ENCODE data around the gene LONP2.
"Not testable (repeated sequence)": the region's sequence is repeated elsewhere in the genome, so short reads cannot be mapped to it uniquely, and the experiment has no call there.

The LONP2 gene

DNA sequence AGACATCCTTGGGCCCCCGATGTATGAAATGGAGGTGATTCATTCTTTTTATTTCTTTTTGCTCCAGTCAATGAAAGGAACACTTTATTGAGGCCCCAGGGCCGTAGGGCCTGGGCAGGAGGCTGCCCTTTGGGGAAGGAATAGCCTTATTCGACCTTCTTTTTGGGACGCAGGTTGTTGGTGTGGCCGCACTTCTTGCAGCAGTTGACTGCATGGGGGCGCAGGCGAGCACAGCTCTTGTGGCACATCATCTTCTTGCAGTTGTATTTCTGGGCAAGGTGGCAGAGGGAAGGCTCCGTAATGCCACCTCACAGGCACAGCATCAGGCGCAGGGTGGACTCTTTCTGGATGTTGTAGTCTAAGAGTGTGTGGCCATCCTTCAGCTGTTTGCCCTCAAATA is 90.2 kb downstream of the LONP2 start:
- DNase-seq (ENCODE audit: low read depth in 1 of 2, low spot score in 1 of 2): no peak

DNA sequence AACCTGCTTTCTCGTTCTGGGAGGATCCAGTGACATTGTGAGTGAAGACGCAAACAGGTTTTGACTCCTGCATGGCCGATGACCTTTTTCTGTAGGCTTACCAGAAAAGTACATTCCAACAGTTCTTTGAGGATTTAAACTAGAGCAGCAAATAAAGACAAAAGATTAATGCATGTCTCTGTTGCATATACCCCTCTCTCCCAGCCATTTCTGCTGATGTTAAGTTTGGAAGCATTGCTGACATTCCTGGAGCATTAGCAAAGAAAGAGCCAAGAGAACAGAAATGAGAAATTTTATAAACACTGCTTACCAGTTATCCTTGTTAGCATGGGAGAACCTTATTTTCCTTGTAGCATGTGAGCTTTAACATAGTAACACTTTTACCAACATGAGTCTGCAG is 91.9 kb downstream of the LONP2 start:
- no peak for DNase-seq (ENCODE audit: low read depth in 1 of 2, low spot score in 1 of 2)

DNA sequence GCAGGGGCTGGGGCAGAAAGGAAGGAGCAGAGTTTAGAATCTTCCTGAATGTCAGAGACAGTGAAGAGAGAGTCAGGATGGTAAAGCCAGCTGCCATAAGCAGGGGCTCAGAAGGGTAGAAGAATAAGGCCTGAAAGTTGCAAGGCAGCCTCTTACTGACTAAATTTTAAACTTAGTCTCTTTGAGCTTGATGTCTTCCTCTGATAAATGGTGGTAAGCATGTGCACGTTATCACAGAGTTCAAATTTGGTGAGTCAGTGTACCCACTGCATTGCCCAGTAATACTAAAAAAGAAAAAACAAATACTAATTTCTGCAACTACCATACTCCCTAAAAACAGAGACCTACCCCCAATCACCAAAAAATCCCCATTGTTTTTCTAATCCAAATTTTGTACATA is 96.0 kb downstream of the LONP2 start:
- no peak for DNase-seq (ENCODE audit: low read depth in 1 of 2, low spot score in 1 of 2)

DNA sequence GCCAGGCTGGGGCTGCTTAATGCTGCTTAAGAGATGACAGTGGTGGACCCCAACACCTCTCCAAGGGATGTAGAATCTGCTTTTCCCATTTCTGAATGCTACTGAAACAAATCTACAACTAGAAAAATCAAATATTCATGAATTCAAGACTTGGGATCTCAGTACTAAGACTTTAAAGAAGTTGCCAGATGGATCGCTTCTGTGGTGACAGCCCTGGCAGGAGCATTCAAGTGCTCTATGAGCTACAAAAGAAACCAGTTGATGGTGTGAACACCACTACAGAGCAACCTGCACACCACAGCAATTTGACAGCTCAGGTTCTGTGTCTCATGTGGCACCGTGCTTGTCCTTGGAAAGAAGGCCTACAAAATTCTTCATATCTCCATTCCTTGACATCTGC is 98.5 kb downstream of the LONP2 start:
- no peak for DNase-seq (ENCODE audit: low read depth in 1 of 2, low spot score in 1 of 2)

DNA sequence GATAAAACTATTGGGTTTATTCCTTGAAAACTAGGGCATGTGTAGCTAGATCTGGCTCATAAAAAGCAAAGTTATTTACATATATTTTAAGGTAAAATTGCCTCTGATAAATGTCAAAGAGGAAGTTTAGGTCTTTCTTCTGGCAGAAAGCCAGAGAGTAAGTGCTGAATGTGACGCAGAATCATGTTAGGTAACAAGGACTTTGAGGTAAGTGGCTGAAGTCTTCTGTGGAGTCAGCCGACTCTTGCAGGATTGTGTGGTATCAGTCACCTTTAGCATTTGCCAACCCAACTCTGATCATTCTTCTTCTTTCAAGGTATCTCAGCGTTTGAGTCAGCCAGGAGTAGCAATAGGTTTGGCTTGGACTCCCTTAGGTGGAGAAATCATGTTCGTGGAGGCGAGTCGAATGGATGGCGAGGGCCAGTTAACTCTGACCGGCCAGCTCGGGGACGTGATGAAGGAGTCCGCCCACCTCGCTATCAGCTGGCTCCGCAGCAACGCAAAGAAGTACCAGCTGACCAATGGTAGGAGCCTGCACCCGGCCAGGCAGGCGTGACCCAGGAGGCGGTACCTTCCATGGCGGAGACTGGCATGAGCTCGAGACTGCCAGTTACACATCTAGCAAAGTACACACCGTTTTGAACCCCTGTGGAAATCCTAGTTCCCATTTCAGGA is 103.2 kb downstream of the LONP2 start:
- no peak for DNase-seq (ENCODE audit: low read depth in 1 of 2, low spot score in 1 of 2)

DNA sequence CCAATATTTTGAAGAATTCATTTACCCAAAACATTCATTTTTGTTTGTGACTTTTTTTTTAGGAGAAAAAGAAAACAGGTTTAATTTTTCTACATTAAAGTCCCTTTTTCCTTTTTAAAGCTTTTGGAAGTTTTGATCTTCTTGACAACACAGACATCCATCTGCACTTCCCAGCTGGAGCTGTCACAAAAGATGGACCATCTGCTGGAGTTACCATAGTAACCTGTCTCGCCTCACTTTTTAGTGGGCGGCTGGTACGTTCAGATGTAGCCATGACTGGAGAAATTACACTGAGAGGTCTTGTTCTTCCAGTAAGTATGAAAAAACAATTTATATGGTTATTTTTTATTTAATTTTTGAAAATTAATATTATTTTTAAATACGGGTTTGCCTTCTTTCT is 103.9 kb downstream of the LONP2 start:
- no peak for DNase-seq (ENCODE audit: low read depth in 1 of 2, low spot score in 1 of 2)

DNA sequence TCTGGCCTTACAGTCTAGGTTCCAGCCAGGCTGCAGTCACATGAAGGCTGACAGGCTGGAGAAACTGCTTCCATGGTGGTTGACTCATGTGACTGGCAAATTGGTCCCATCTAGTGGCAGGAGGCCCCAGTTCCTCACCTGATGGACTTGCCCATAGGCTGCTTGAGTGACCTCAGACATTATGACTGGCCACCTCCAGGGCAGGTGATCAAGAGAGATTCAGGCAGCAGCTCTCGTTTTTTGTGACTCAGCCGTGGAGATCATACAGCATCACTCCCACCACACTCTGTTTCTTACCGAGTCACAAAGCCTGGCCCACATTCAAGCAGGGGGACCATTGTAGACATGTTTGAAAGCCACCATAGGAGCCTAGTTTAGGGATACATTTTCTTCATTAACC is 106.6 kb downstream of the LONP2 start:
- DNase-seq (ENCODE audit: low read depth in 1 of 2, low spot score in 1 of 2): no peak

DNA sequence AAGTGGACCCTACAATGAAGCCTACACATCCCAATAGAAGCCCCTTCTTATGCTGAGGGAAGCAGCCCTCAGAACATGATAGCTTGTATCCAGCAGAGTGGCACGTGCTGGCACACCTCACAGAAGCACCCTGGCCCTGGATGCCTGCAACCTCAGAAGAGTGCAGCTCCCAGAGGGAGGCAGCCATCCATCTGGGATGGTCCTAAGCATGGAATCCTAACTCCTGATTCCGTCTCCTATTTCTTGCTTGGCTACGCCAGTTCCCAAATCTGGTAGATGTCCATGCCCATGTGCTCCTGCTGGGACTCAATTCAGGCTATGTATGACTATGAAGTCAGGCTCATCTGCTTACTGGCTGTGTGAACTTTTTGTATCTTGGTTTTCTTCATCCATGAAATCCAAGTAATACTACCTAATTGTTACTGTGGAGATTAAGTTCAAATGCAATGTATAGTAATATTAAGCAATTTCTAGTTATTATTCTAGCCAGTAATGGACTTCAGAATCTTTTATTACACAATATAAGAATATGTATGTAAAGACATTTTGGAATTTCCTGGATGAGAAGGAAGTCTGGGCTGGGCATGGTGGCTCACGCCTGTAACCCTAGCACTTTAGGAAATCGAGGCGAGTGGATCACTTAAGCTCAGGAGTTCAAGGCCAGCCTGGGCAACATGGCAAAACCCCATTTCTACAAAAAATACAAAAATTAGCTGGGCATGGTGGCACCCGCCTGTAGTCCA is 108.7 kb downstream of the LONP2 start:
- DNase-seq (ENCODE audit: low read depth in 1 of 2, low spot score in 1 of 2): no peak

DNA sequence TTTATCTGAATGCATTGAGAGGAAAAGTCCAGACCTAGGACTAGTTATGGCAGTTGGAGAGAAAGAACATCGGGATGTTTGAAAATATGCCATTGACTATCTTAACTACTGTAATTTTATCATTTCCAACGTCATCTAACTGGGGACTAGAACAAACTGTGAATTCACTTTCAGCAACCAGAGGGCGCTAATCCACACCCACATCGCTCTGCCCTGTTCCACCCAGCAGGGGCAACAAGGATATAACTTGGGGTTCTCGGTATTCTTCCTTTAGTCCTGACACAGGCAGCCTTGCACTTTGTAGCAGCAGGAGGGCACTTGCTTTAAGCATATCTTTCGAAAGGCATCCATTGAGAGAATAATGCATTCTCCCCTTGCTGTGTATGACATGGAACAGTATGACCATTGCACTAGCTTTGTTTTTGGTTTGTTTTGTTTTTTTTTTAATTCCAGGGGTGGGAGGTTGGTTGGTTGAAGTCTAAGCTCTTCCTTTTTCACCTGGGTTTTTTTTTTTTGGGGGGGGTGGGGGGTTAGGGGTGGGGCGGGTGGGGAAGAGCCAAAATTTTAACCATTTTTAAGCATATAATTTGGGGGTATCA is 109.6 kb downstream of the LONP2 start:
- peak; percentile 22 to 25 for DNase-seq (ENCODE audit: low read depth in 1 of 2, low spot score in 1 of 2)

DNA sequence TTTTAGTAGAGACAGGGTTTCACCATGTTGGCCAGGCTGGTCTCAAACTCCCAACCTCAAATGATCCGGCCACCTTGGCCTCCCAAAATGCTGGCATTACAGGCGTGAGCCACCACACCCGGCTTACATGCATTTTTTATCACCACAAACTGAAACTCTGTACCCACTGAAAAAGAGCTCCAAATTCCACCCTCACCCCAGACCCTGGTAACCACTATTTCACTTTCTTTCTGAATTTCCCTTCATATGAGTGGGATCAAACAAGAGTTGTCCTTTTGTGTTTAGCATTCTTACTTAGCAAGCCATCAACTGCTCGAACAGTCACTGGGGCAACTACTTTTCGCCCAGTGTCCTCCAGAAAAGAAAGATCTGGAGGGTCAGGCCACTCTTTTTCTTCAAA is 110.3 kb downstream of the LONP2 start:
- not testable (repeated sequence) for DNase-seq (ENCODE audit: low read depth in 1 of 2, low spot score in 1 of 2)

DNA sequence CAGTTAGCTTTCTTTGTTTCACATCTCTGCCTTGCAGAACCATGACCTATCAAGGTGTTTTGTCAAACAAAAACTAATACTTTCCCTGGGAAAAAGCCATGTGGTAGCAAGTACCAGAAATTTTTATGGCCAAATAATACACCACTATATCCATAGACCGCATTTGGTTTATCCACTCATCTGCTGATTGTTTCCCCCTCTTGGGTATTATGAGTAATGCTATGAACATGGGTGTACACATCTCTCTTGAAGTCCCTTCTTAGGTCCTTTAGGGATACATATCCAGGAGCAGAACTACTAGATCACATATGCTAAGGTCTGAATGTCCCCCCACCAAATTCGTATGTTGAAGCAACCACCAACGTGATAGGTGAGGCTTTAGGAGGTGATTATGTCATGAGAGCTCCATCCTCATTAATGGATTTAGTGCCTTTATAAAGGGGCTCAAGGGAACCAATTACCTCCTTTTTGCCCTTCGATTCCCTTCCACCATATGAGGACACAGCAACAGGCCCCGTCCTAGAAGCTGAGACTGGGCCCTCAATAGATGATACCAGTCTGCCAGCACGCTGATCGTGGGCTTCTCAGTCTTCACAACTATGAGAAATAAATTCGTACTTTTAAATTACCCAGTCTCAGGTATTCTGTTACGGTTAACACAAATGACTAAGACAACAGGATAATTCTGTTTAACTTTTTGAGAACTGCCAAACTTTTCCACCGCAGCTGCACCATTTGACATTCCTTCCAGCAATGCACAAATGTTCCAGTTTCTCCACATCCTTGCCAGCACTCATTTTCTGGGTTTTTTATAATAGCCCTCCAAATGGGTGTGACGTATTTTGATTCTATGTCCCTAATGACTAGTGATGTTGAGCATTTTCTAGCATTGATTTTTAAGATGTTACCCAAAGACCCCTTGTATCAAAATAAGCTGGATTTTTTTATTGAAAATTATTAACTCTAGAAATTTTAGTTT is 111.1 kb downstream of the LONP2 start:
- DNase-seq (ENCODE audit: low read depth in 1 of 2, low spot score in 1 of 2): no peak

DNA sequence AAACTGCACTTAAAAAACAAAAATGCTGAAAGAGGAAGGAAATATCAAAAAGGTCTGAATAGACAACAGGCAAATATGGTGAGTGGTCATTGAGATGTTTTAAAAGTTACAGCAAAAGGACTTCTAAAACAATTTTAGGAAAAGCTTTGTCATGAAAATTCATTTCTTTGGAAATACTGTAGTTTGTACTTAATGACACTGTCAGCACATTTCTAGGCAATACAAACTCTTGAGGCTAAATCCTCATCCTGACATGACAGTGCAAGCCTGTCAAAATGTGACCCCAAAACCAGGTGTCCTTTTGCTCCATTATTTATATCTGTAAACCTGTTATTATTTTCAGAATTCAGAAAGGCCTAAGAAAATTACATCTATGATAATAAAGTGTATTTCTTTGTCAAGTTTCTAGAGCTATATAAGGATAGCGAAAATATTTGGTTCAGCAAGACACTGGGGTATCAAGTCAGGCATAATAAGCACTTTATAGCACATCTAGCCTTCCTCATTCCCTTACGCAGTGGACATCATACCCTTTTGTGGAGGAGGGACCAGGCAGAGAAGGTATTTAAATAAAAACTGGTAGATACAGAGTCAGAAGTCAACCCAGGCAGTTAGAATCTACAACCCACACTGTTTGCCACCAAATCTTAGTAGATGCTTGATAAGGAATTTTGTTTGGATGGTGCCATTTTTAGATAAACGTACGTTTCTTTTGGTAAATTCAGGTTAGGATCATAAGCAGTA is 112.7 kb downstream of the LONP2 start:
- DNase-seq (ENCODE audit: low read depth in 1 of 2, low spot score in 1 of 2): no peak

DNA sequence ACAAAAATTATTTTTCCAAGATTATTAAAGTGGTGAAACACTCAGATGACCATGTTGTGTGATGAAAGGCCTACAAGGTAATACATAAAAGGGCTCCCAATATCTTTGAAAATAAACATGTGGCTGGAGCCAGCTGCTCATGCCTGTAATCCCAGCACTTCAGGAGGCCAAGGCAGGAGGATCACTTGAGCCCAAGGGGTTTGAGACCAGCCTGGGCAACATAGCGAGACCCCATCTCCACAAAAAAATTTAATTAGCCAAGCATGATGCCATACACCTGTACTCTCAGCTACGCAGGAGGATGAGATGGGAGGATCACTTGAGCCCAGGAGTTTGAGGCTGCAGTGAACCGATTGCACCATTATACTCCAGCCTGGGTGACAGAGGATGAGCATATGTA is 114.3 kb downstream of the LONP2 start:
- DNase-seq (ENCODE audit: low read depth in 1 of 2, low spot score in 1 of 2): no peak

DNA sequence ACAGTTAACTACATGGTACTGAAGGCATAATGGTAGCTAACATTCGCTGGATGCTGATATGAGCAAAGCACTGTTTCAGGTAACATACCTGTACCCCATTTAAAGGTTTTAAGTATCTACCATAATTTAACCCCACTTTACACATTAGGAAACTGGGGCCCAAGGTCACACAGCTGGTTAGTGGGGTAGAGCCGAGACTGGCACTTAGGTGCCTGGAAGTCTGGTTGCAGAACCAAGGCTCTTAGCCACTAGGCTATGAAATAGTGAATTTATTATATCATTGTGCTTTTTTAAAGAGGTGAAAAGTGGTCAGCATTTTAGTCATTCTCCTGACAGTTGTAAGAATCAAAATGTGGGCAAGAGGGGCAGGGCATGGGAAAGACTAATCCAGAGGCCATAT is 115.9 kb downstream of the LONP2 start:
- no peak for DNase-seq (ENCODE audit: low read depth in 1 of 2, low spot score in 1 of 2)

DNA sequence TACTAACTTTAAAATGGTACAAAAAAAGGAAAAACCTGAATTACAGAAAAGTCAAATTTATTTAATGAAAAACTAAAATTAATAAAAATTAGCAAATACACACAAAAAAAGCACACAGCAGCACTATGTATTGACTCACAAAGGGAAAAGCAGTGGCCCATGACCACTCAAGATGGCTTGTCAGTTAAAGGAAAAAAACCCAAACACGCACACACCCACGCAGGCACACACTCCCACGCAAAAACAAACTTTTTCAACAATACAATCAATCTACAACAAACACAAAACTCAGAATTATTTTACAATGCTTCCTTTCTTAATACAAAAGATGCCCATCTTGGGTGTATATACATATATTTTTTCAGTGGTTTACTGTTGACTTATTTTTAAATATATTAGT is 116.9 kb downstream of the LONP2 start:
- DNase-seq (ENCODE audit: low read depth in 1 of 2, low spot score in 1 of 2): no peak

DNA sequence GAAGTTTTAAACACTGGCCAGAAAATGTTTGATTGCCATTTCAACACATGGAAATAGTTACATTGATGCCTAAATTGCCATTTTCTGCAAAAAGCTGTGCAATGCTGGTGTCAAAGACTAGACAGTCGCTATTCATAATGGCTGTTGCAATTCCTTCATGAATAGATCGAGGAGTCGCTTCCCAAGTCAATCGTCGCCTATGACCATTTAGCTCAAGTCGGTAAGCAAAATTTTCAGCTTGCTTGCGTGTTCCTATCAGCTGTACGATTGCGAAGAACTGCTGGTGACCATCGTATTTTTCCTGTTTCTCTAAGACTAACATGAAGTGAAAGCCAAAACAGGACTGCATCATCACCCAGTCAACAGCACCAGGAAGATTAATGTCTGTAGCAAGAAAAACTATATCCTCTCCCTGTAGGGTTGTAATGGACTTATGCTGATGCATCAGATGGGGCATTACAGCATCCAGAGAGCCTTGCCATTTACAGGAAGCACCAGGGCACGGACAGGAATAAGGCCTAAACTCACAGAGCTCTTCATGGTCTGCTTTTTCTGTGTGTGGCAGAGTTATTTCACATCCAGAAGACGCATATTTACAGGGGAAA is 117.5 kb downstream of the LONP2 start:
- no peak for DNase-seq (ENCODE audit: low read depth in 1 of 2, low spot score in 1 of 2)

DNA sequence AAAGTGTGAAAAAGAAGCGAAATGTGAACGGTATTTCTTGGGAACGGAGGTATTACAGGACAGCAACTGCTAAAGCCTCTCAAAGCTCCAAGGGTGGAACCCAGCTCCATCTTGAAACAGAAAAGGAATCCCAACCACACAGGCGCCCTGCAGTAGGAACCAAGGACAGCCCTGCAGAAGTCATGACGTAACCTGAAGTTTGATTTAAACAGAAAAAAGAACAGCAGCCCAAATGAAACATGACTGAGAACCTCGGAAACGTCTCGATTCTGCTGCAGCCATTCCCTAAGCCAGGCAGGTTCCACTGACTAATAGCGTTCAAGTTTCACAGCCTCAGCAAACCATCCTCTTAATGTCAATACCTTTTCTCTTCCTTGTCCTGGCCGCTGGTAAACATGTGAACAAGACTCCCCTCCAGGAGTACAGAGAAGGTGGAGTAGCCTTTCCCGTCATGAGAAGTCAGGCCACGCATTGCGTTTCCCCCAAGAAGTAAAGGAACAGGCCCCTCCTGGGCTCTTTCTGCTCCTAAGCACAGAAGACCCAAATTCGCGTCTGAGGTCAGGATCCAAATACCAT is 121.0 kb downstream of the LONP2 start:
- no peak for DNase-seq (ENCODE audit: low read depth in 1 of 2, low spot score in 1 of 2)

DNA sequence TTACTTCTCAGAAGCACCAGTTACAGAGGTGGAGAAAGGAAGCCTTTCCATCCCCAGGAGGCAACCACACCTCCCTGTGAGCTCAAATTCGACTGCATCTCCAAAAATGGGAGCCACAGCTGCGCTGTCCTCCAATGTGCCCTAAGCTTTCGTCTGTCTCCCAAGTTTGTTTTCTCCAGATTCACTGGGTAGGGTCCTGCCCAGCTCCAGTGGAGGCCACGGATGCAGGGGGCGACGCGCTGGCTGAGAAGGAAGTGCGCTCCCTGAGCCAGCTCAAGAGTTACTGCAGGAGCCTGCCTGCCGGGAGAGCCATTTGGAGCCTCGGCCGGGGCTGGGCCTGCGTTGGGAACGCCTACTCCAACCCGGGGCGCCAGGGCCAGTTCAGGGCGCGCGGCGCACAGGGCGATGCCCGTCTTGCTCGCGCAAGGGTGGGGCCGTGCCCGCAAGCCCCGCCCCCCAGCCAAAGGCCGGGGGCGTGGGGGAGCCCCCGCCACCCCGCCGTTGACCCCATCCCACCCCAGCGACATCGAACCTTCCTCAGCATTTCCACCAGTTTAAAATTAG is 121.6 kb downstream of the LONP2 start:
- DNase-seq (ENCODE audit: low read depth in 1 of 2, low spot score in 1 of 2): peak; percentile 49 to 66

Data from stimulated activated CD4-positive, alpha-beta T cell treated with anti-CD3 and anti-CD28 coated beads, Interleukin-15, amount 100 ng/mL, for 1 hour (primary cell).